HG03097 (cell line): Measurements from ENCODE around the gene TOLLIP.
"Not testable (repeated sequence)": the region's sequence is repeated elsewhere in the genome, so short reads cannot be mapped to it uniquely, and the experiment has no call there.

ENCODE experiments used
- ATAC-seq: cut with Tn5 transposase; IDR thresholded peaks from one replicate; pipeline ENCODE4 v1.9.1; 2021; ENCODE audit not compliant: unreplicated experiment, low FRiP score

TOLLIP gene

GRCh38 chr11:1309498-1310317 is at the start of gene TOLLIP:
TOLLIP (minus strand) TSS chr11:1309632; CDS start chr11:1309498, 134 bp downstream.
- ATAC-seq: peak; percentile 77

- ATAC-seq: not testable (repeated sequence)
These were observed 49.5 kb upstream of the TOLLIP start for GRCh38 chr11:1358931-1359330.

GRCh38 chr11:1358286-1358685 is 48.9 kb upstream of the TOLLIP start:
- no peak for ATAC-seq

- no peak for ATAC-seq
These were observed 47.1 kb upstream of the TOLLIP start for GRCh38 chr11:1356478-1356960.

- ATAC-seq: no peak
These were observed 46.6 kb upstream of the TOLLIP start for GRCh38 chr11:1356007-1356435.

- no peak for ATAC-seq
These were observed 44.9 kb upstream of the TOLLIP start for GRCh38 chr11:1354125-1354938.

- ATAC-seq: no peak
These were observed 44.1 kb upstream of the TOLLIP start for GRCh38 chr11:1353383-1354124.

GRCh38 chr11:1352696-1353382 is 43.4 kb upstream of the TOLLIP start:
- no peak for ATAC-seq

- ATAC-seq: no peak
These were observed 42.0 kb upstream of the TOLLIP start for GRCh38 chr11:1351278-1351937.

- ATAC-seq: no peak
These were observed 40.8 kb upstream of the TOLLIP start for GRCh38 chr11:1350086-1350725.

GRCh38 chr11:1349327-1350041 is 40.1 kb upstream of the TOLLIP start:
- no peak for ATAC-seq

- no peak for ATAC-seq
These were observed 39.4 kb upstream of the TOLLIP start for GRCh38 chr11:1348796-1349326.

GRCh38 chr11:1348146-1348795 is 38.8 kb upstream of the TOLLIP start:
- ATAC-seq: no peak

GRCh38 chr11:1347411-1347999 is 38.1 kb upstream of the TOLLIP start:
- ATAC-seq: not testable (repeated sequence)

- ATAC-seq: no peak
These were observed 37.4 kb upstream of the TOLLIP start for GRCh38 chr11:1346669-1347390.

GRCh38 chr11:1345737-1346513 is 36.5 kb upstream of the TOLLIP start:
- no peak for ATAC-seq
